PFSK-1 (cell line): ENCODE measurements around the gene GPR37.
A peak's percentile ranks its signal among the peaks of the same experiment; 100 is the strongest.

Experiments
- FOXP2 ChIP-seq: optimal IDR thresholded peaks from 2 replicates; pipeline ENCODE3; 2011; ENCODE audit warnings: borderline replicate concordance, control low read depth, inconsistent platforms; ENCODE audit not compliant: insufficient read depth; ENCODE audit errors: extremely low read length, extremely low read depth
- POLR2AphosphoS5 ChIP-seq: IDR thresholded peaks from 2 replicates; pipeline ENCODE4 v1.6.1; 2012; ENCODE audit warnings: low read depth, mild to moderate bottlenecking, control low read depth, low read length, moderate library complexity
- REST ChIP-seq, 2 experiments: IDR thresholded peaks; 2 replicates each; pipeline versions ENCODE4 v1.6.1 to v1.8.0; 2011 to 2012; ENCODE audit warnings: low read depth in 2 of 2, low read length in 2 of 2, control low read depth in 1 of 2, inconsistent platforms in 1 of 2, mild to moderate bottlenecking in 1 of 2, moderate library complexity in 1 of 2; ENCODE audit not compliant: insufficient read depth in 1 of 2
- SIN3A ChIP-seq: IDR thresholded peaks from 2 replicates; pipeline ENCODE4 v1.6.1; 2012; ENCODE audit warnings: mild to moderate bottlenecking, low read length, moderate library complexity, borderline replicate concordance; ENCODE audit not compliant: insufficient read depth
- TAF1 ChIP-seq: IDR thresholded peaks from 2 replicates; pipeline ENCODE4 v1.6.1; 2012; ENCODE audit warnings: low read length, control low read depth, borderline replicate concordance; ENCODE audit not compliant: insufficient read depth

GPR37 gene

DNA sequence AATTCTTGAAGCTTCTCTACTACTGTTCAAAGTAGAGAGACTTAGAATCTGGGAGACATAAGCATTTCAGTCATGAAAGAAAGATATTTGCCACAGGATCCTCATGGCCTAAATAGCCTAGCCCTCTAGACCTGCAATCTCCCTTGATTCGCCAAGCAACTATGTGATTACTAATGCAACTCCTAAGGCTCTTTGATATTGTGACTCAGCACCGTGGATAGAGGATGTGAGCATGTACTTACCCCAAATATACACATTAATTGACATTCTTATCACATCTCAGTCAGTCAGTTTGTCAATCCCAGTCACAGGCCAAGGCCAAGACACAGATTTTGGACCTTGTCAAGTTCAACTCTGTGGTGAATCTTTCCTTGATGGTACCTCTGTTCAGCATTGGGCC is 42.6 kb downstream of the GPR37 start:
- TF ChIP-seq REST (IDR thresholded peaks at IDR 0.05; ENCODE audit: insufficient read depth in 1 of 2, low read depth in 2 of 2, low read length in 2 of 2) = peak in 1 of 2 experiments; percentile 75; a peak in 1 of 4 replicates
- no peak for TF ChIP-seq POLR2AphosphoS5

DNA sequence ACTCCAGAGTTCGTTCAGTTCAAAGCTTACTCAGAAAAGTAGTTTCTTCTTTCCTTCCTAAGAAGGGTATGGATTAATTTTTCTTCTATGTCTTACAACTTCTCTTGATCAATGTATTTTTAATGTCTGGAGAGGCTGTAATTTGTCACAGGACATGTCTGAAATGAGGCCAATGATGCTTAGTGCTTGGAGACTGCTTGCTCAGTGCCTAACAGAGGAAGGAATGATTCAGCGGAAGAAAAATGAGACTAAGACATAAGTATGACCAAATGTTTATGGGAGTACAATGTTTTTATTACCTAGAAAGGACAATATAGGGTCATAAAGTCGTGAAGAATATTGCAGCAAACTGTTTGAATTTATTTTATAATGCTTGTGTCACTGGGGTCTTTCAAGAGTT is 43.3 kb downstream of the GPR37 start:
- TF ChIP-seq FOXP2 (no peak), SIN3A (no peak), TAF1 (no peak), POLR2AphosphoS5 (no peak)

GRCh38 chr7:124720195-124720594 is 45.4 kb downstream of the GPR37 start:
- TF ChIP-seq REST (IDR thresholded peaks at IDR 0.05; ENCODE audit: insufficient read depth in 1 of 2, low read depth in 2 of 2, low read length in 2 of 2) (no peak), TAF1 (no peak), SIN3A (no peak), POLR2AphosphoS5 (no peak), FOXP2 (no peak)

DNA sequence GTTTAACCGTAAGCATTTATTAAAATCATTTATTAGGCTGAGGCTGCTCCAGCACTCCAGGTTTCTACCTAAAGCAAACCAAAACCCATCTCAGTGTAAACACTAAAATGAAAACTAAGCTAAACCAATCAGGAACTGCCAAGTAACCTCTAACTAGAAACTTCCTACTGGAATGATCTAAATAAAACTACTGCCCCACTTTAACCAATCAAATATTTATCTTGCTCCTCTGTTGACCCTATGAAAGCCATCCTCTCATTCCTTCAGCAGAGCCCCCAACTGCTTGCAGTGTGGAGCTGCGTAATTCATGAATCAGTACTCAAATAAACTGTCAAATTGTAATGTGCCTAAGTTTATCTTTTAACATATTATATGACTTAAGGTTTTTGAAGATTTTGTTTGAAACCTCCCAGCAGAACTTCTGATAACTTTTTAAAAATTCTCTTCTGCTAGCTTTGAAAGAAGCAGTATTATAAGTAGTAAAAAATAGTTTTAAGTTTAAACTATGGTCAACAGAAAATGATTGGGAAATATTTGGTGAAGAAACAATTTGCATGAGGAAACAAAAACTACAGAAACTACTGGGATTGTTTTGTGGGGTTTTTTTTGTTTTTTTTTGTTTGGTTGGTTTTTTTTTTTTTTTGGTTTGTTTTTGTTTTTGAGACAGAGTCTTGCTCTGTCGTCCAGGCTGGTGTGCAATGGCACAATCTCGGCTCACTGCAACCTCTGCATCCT is 47.4 kb downstream of the GPR37 start:
- TF ChIP-seq SIN3A (no peak), POLR2AphosphoS5 (no peak), FOXP2 (no peak)

- no peak for TF ChIP-seq SIN3A
- no peak for TF ChIP-seq REST (IDR thresholded peaks at IDR 0.05; ENCODE audit: insufficient read depth in 1 of 2, low read depth in 2 of 2, low read length in 2 of 2)
- no peak for TF ChIP-seq TAF1
- no peak for TF ChIP-seq FOXP2
- no peak for TF ChIP-seq POLR2AphosphoS5
These were observed 48.7 kb downstream of the GPR37 start for GRCh38 chr7:124716894-124717293.

GRCh38 chr7:124713086-124713485 is 52.5 kb downstream of the GPR37 start:
- no peak for TF ChIP-seq REST (IDR thresholded peaks at IDR 0.05; ENCODE audit: insufficient read depth in 1 of 2, low read depth in 2 of 2, low read length in 2 of 2)
- TF ChIP-seq FOXP2 = no peak
- TF ChIP-seq TAF1 = no peak
- TF ChIP-seq POLR2AphosphoS5 = no peak
- TF ChIP-seq SIN3A = no peak
